T-helper 22 cell (primary cell): ENCODE results near the gene SRPK2.
"Not testable (repeated sequence)": the region's sequence is repeated elsewhere in the genome, so short reads cannot be mapped to it uniquely, and the experiment has no call there.

ENCODE experiments used
- DNase-seq: peaks from one replicate; pipeline ENCODE4 v3.0.0-alpha.2; 2020; ENCODE audit warnings: low read depth

The SRPK2 gene

DNA sequence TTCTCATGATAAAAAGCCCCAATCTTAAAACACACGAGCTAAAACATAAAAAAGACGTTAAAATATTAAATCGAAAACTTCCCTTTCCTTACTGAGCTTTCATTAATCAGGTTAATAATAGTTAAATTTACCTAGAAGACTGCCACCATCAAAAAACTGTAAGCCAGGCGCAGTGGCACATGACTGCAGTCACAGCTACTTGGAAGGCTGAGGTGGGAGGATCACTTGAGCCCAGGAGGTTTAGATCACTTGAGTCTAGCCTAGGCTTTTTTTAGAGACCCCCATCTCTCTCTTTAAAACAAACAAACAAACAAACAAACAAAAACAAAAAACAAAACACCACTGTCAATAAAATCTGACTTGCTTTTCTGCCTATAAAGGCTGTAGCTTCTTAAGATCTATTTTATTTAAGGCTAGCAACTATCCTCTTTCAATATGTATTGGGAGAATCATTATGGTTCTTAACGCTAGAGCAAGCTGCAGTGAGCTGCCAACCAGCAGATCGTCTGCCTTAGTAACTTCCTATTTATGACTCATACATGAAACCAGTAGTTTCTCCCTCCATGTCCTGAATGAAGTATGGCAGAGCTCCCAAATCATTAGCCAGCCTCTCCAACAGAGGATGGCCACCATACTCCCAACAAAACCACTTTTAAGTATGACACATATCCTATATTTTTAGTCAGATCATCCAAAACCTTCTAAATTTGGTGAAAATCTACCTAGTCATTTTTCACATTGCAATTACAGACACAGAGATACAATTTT is 163.7 kb downstream of the SRPK2 start:
- no peak for DNase-seq

DNA sequence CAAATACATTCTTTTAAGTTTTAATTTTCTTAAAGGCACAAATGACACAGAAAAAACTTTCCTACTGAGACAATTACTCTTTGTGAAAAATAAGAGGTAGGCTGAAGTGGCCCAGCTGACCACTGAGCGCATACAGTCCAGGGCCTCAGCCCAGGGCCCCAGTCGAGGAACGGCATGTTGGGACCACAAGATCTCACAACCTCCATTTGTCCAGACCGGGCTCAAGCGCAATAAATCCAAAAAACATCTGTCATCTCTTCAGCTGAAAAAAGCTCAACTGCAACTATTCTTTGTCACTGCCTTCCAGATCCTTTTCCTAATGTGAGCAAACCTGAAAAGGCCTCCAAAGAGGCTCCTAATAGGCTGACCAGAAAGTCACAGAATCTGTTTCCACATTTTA is 165.8 kb downstream of the SRPK2 start:
- DNase-seq, result no peak

DNA sequence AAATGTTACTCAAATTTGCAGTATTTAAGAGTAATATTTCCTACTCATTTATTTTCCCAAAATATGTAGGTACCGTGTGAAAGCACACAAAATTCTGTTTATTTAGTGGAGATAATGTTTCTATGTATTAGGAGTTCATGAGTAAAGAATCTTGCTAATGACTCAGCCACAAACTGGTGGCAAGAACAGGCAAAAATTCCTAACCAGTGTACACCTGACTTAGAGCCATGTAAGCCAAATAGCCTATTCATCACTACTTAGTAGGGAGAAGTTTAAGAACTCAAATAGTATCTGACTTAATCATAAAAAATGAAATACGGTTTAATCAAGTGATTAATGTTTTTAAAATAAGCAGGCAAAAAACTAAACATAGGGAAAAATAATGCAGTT is 169.0 kb downstream of the SRPK2 start:
- DNase-seq, result no peak

DNA sequence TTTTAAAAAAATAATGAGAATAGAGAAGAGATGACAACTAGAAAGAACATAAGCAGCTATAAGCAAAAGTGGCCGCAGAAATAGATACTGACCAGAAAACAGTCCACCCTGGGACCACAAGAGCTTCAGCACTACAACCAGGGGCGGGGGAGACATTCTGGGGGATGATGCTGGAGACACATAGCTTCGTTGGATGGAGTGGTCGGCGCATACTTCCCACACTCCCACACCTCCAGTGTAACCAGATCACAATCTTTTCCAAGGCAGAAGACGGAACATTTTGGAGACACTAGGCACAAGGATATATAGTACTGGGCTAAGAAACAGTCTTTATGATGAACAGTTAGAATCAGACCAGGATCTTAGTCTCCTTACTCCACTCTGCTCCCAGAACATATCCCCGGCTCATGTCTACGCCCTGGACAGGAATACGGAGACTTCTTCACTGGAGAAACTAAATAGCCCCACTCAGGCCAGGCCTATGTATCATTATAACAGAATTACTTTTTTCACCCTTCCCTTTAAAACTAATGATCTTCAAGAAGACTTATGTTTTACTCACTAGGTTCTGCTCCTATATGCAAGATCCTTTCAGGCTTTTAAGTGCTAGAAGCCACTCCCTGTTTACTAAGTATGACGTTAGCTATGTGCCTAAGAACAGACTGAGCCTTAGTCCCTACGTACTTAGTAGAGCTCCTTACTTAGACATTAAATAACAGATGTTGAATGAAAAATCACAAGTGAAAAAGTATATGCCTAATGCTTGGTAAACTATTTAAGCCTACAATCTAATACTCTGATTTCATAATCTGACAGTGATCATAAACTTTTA is 169.6 kb downstream of the SRPK2 start:
- no peak for DNase-seq

DNA sequence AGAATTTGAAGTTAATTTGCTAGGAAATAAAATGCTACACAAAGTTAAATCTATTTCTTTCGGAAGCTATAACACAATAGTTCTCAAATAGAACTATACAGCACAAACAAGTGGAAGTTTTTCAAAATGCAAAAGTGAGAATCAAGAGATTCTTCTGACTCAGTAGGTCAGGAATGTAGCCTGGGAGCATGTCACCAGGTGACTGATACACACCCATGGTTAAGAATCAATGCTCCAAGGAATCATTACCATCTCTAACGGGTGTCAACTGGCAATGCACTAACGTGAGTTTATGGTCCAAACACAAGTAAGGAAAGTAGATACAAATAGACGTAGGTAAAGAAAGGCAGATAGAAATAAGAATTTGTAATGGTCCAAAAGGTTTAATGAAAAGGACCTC is 170.5 kb downstream of the SRPK2 start:
- DNase-seq, result no peak

DNA sequence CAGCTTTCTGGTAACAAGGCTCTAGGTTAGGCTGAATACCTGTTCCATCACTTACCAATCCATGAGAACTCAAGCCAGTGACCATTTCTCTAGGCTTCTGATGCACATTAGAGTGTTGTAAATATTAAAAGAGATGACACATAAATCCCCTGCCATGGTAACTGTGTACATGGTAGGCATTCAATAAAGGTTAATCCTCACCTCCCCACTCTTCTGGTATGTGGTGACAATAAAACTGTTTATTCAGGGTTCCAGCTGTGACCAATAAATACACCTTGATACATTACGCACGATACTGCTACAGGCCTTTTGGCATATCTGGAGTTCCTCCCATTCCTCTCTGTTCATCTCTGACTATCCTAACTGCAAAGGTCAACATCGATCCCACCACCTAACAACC is 171.9 kb downstream of the SRPK2 start:
- DNase-seq, result no peak

DNA sequence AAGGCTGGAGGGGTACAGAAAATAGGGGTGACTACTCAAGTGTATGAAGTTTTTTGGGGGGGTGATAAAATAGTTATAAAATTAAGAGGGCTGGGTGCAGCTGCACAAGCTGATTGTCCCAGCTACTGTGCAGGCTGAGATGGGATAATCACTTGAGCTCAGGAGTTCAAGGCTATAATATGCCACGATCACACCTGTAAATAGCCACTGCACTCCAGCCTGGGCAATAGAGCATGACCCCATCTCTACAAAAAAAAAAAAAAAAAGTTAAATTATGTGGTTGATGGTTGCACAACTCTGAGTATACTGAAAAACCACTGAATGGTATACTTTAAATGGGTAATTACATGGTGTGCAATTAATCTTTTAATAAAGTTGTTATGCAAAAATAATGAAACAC is 172.9 kb downstream of the SRPK2 start:
- no peak for DNase-seq

DNA sequence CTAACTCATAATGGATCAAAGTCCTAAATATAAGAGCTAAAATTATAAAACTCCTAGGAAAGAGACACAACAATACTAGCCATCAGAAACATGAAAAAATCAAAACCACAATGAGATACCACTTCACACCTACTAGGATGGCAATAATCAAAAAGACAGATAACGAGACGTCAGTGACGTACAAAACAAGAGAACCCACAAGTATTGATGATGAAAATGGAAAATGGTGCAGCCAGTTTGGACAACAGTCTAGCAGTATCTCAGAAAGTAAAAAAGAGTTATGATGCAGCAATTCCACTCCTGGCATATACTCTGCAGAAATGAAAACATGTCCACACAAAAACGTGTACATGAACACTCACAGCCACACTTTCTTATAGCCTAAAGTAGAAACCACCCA is 173.5 kb downstream of the SRPK2 start:
- DNase-seq, result no peak

DNA sequence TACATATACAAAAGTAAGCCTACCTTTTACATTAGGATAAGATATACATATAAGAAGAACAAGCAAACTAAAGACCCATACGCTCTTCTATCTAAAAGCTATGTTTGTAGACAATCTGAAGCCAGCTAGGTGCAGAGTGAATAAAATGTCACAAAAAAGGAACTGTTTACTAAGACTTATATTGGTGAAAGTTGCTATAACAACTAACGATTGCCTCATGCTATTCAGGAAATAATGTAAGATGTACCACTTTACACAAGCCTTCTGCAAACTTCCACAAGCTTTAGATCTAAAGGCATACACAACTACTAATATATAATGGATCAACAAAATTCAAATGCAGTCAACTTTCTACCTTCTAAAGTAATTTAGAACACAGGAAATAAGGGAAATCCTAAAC is 175.1 kb downstream of the SRPK2 start:
- DNase-seq, result no peak

DNA sequence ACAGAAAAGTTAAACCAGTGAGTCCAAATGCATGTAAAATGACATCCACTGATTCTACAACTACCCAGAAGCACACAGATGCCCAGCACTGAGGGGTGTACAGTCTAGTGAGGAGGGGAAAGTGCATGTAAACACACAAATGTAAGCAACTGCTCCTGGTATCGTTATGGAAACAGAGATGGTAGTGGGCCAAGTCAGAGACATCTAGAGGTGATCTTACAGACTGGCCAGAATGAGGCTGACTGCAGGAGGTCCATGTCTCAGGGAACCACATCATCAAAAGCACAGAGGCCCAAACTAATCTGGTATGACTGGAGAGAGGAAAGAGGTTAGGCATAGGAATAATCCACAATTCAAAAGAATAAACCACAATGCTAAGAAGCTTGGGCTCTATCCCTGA is 176.5 kb downstream of the SRPK2 start:
- no peak for DNase-seq

DNA sequence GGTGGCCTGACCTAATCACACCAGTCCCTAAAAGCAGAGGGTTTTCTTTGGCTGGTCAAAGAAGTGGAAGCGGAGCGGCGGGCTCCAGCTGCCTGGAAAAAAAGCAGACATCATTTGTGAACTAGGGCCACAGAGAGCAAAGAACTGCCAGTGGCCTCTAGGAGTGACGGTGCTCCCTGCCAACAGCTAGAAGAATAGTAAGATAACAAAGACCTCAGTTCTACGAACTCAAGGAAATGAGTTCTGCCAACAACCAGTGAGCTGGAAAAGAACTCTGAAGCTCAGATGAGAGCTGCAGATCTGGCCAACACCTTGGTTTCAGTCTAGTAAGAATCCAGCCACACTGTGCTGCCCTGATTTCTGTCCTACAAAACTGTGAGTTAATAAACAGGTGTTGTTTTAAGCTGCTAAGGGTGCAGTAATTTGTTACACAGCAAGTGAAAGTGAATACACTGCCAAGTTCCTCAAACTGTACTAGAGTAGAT is 178.0 kb downstream of the SRPK2 start:
- no peak for DNase-seq

DNA sequence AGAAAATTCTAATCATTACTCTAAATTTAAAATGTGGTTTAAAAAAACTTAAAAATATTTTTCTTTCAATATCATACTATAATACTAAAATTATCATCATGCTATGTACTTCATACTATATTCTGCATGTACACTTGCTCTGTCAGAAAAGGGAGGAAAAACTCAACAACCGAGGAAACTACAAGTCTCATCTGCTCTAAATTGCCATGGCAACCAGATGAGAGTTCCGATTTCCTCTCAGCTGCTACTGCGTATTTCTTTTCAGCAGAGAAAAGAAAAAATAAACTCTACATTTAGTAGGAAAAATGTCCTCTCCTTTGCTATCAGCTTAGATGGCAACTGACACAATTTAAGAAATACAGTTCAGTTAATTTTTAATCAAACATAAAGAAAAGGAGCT is 178.9 kb downstream of the SRPK2 start:
- no peak for DNase-seq

DNA sequence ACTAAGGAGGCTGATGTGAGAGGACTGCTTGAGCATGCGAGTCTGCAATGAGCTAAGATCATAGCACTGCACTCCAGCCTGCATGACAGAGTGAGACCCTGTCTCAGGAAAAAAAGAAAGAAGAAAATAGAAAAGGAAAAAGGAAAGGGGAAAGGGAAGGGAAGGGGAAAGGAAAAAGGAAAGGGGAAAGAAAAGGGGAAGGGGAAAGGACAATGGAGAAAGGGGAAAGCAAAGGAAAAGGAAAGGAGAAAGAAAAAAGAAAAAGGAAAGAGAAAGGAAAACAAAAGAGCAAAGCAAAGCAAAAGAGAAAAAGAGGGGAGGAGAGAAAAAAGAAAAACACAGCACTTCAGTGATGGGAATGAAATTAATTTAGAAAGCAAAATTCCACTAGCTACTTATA is 179.3 kb downstream of the SRPK2 start:
- DNase-seq, result no peak

DNA sequence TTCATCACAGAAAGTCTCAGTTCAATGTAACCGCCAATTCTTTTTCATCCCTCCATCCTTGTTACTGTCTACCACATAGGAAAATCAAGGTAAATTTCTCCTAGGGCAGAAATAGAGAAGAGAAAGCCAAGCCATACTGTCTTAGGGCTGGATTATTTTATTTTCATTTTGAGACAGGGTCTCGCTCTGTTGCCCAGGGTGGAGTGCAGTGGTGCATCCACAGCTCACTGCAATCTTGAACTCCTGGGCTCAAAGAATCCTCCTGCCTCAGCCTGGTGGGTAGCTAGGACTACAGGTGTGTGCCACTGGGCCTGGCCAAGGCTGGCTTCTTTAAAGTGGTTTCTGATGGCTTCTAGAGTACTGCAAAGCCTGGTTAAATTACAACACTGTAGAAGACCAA is 181.7 kb downstream of the SRPK2 start:
- no peak for DNase-seq

DNA sequence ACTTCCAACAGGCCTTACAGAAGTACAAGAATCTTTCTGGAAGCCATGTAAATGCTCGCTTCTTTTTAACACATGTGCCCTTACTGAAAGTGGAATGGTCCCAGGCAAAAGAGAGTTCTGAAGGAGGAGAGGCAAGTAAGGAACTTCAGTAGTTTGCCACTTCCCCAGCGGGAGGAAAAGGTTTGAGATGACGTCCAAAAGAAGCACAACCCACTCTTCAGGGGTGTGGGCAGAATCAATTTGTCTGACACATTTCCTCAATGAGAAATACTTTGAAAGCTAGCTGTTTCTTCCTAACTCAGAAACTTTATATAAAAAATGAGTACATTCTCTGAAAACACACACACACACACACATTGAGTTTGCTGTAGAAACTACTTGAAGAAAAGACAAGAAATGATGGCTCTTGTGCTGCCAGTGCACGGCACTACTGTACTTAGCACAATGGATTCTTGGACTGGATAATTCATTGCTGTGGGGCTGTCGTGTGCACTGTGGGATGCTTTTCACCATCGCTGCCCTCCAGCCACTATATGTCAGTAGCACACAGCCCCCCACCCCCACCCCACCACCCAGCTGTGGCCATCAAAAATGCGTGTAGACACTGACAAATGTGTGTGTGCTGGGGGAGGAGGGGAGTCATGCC is 183.0 kb downstream of the SRPK2 start:
- no peak for DNase-seq

DNA sequence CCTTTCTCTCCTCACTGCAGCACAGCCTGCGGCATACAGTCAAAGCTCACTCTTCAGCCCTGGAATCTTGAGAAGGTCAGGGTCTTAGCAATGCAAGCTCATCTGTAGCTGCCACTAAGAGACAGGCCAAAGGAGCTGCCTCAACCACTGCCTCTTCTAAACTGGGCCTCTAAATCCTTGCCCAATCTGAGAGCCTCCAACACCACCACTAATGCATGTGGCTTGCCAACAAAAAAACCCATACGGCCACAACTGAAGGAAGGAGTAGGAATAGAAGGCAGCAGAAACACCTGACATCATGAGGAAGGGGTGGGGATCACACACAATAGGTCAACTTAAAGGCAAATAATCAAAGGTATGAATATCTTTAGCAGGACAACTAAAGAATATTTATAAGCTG is 183.8 kb downstream of the SRPK2 start:
- no peak for DNase-seq

DNA sequence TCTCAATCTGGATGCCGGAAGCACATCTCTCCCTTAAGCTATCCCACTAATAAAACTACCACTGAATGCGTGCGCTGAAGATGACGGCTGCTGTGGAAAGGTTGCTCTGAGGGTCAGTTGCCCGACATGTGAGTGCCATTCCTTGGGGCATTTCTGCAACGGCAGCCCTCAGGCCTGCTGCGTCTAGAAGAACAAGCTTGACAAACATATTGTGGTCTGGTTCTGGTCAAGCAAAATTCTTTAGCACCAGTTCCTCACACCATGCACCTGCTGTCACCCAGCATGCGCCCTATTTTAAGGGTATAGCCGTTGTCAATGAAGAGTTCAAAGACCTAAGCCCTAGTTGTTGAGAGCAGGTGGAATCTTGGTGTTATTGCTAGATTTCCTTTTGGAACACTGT is 184.2 kb downstream of the SRPK2 start:
- no peak for DNase-seq

DNA sequence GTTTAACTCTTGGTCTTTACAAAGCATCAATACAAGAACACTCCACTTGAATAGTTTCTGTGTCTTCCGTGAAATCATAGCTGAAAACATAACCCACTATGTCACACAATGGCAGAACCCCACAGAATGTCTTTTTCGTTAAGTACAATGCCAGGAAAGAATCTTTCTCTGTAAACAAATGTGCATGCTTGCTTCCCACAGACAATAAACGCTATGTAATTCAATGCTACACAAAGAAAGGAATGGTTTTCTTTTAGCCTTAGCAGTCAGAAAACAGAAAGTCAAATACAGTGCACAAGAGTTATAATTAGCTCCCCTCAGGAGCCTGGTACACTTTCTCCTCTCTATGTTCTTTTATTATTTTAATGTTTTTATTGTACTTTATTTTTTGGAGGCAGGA is 186.1 kb downstream of the SRPK2 start:
- no peak for DNase-seq

DNA sequence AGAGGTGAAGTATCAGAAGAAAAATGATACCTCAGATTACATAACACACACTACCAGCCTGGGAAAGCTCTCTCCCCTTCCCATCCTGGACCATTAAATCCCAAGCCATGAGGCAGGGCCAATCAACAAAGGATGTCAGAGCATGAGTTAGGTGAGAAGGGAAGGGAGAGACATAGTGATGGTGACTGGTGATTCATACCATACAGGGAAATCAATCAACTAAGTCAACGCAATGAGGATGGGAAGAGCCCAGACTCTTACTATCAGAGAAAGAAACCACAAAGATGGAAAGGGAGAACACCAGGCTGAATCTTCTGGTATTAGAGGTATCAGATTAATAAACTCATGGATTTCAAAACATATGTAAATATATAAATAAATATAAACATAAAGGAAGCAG is 189.3 kb downstream of the SRPK2 start:
- DNase-seq, result no peak

DNA sequence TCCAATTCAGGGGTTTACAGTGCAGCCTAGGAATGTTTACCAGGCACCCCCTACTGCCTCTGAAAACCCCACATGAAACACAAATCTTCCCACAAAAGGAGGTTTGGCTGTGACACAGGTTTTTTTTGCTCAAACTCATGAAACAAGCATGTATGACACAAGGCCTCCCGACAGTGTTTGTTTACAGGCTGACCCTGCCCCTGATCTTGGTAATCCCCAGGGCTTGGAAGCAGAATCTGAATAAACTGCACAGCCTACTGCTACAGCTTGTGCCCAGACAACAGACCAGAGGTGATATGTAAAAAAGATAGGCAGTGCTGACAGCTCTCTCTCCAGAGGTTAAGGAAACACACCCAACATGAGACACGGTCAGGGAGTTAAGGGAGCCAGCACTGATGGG is 190.5 kb downstream of the SRPK2 start:
- no peak for DNase-seq

DNA sequence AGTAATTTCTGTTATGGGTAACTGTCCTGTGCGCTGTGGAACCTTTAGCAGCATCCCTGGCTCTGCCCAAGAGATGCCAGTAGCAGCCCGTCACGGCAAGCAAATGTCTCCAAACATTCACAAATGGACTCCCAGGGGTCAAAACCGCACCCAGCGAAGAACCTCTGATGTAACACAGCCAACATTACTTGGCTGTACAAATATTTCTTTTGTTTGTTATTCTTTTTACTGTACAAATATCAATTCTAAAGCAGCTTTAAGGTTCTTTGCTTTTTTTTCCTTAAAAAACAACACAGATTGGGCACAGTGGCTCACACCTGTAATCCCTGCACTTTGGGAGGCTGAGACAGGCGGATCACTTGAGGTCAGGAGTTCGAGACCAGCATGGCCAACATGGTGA is 192.2 kb downstream of the SRPK2 start:
- DNase-seq, result no peak

DNA sequence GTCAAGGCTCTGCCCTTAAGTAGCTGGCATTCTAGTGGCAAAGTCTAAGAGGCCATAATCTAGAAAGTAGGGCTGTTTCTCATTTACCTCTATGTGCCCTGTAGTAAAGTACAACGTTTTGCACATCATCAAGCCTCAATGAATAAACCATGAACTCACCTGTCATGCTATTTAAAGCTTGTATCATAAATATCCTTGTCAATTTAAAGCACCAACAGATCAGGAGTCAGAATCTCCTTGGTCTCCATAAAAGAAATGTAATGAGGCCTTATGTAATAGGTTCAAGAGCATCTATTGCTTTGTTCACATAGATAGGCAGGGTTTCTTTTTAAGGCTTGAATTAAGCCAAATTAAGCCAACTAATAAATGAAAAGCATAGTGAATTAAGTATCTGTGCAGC is 192.8 kb downstream of the SRPK2 start:
- no peak for DNase-seq

DNA sequence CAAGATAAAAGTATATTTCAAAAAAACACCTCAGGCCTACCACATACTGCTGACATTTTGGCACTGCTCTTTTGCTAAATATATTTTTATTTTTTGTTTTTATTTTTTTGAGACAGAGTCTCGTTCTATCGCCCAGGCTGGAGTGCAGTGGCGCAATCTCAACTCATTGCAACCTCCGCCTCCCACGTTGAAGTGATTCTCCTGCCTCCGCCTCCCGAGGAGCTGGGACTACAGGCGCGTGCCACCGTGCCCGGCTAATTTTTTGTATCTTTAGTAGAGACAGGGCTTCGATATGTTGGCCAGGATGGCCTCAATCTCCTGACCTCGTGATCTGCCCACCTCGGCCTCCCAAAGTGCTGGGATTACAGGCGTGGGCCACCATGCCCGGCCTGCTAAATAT is 193.8 kb downstream of the SRPK2 start:
- DNase-seq, result not testable (repeated sequence)
